HepG2 (cell line): ENCODE measurements around the gene ATP1B2. TPM values are rescaled to one million over a fixed set of nuclear protein-coding genes. Genes with fewer than 3 reads are reported as not detected.

Experiments
- ATAC-seq: fragments of 200-7000 bp; cut with Tn5 transposase; 3 replicates; pipeline ENCODE4 v1.9.1; 2020; ENCODE audit warnings: mild to moderate bottlenecking, moderate library complexity
- BruUV-seq: library from RNA; stranded (reverse); fragments of 400-500 nt; replicated peaks from 2 replicates; lab custom pipeline; 2021; lab: Mats Ljungman, UMichigan
- CTCF ChIA-PET: fragments of 300-600 bp; formaldehyde crosslinking; extraction: SDS; loops from one replicate; lab custom pipeline; 2021; ENCODE audit warnings: low total read pairs, inconsistent platforms, low intra/inter-chr PET ratio; lab: Yijun Ruan, JAX
- POLR2A ChIA-PET: fragments of 350-600 bp; sonication (Branson Sonifier 250); formaldehyde crosslinking; loops from one replicate; lab custom pipeline; 2020; ENCODE audit warnings: antibody characterized with exemption, inconsistent platforms; lab: Yijun Ruan, JAX
- DNase-seq: peaks from one replicate; pipeline ENCODE4 v3.0.0-alpha.2; 2015; ENCODE audit warnings: low spot score
- FAIRE-seq: peaks from 3 replicates; lab custom pipeline; 2011; peaks lifted over from hg19 to GRCh38; lab: Jason Lieb, UNC
- H2AFZ ChIP-seq: one replicate; pipeline ENCODE4 v1.6.1; 2011; ENCODE audit warnings: low read length, inconsistent platforms
- H3K27ac ChIP-seq: fragments of 300-600 bp; 3 replicates; pipeline ENCODE4 v1.8.0; 2011; ENCODE audit warnings: mixed run types, mild to moderate bottlenecking, mixed read lengths, low read length, inconsistent platforms; ENCODE audit not compliant: insufficient read depth; ENCODE audit errors: extremely low read length
- H3K27me3 ChIP-seq, 2 experiments: fragments of 200-600 bp in 1 of 2; 2 replicates in 1 of 2; 3 replicates in 1 of 2; pipeline versions ENCODE4 v1.6.0 to v1.8.0; 2011; ENCODE audit warnings: low read length in 2 of 2, mild to moderate bottlenecking in 2 of 2, moderate library complexity in 2 of 2, inconsistent platforms in 1 of 2; ENCODE audit not compliant: insufficient read depth in 2 of 2, control insufficient read depth in 1 of 2
- H3K36me3 ChIP-seq, 2 experiments: fragments of 200-600 bp in 1 of 2; replicated peaks in 1 of 2; 2 replicates in 1 of 2; 3 replicates in 1 of 2; pipeline versions ENCODE4 v1.5.1 to v1.8.0; 2011; ENCODE audit warnings: low read length in 2 of 2, inconsistent platforms in 1 of 2; ENCODE audit not compliant: insufficient read depth in 2 of 2, control insufficient read depth in 1 of 2
- H3K4me1 ChIP-seq: 2 replicates; pipeline ENCODE4 v1.5.1; 2012; ENCODE audit warnings: low read length, inconsistent platforms; ENCODE audit not compliant: insufficient read depth
- H3K4me2 ChIP-seq: 2 replicates; pipeline ENCODE4 v1.6.0; 2011; ENCODE audit warnings: low read depth, low read length, inconsistent platforms
- H3K4me3 ChIP-seq, 3 experiments: fragments of 200-600 bp in 1 of 3; sonication (generic), shearing (Covaris generic) in 1 of 3; replicated peaks in 1 of 3; 2 replicates each; pipeline ENCODE4 v1.5.1; 2011 to 2016; ENCODE audit warnings: low read length in 3 of 3, inconsistent platforms in 2 of 3, low read depth in 2 of 3, mild to moderate bottlenecking in 2 of 3, control low read depth in 1 of 3, mixed read lengths in 1 of 3; ENCODE audit not compliant: insufficient read depth in 1 of 3
- H3K79me2 ChIP-seq: one replicate; pipeline ENCODE4 v1.6.1; 2011; ENCODE audit warnings: low read length, inconsistent platforms; ENCODE audit not compliant: insufficient read depth
- H3K9ac ChIP-seq: 2 replicates; pipeline ENCODE4 v1.6.0; 2011; ENCODE audit warnings: mild to moderate bottlenecking, low read depth, low read length, inconsistent platforms; ENCODE audit not compliant: insufficient read depth
- H3K9me3 ChIP-seq: 2 replicates; pipeline ENCODE4 v1.5.1; 2012; ENCODE audit warnings: mild to moderate bottlenecking, low read length
- H4K20me1 ChIP-seq: 2 replicates; pipeline ENCODE4 v1.6.0; 2011; ENCODE audit warnings: inconsistent platforms, mild to moderate bottlenecking, low read length, moderate library complexity; ENCODE audit not compliant: insufficient read depth
- ARID5B ChIP-seq: IDR thresholded peaks from 2 replicates; pipeline ENCODE4 v1.4.0; 2020; ENCODE audit warnings: mild to moderate bottlenecking, missing genetic modification reagents
- ATF7-NPFF ChIP-seq: sonication (generic); formaldehyde crosslinking; IDR thresholded peaks from 2 replicates; pipeline ENCODE4 v1.8.1; 2023; ENCODE audit warnings: mild to moderate bottlenecking, low read depth, missing genetic modification reagents, moderate library complexity
- BRF2 ChIP-seq: sonication (generic); formaldehyde crosslinking; IDR thresholded peaks from 2 replicates; pipeline ENCODE4 v1.8.1; 2022; ENCODE audit warnings: mild to moderate bottlenecking, missing genetic modification reagents
- CTCF ChIP-seq: sonication (generic); formaldehyde crosslinking; IDR thresholded peaks from 2 replicates; pipeline ENCODE4 v1.5.0; 2020; ENCODE audit warnings: mild to moderate bottlenecking, missing genetic modification reagents, moderate library complexity
- FOXO1 ChIP-seq: sonication (generic); formaldehyde crosslinking; IDR thresholded peaks from 2 replicates; pipeline ENCODE4 v1.4.0; 2020; ENCODE audit warnings: missing genetic modification reagents
- HDAC6 ChIP-seq: fragments of 200-600 bp; sonication (generic); IDR thresholded peaks from 2 replicates; pipeline ENCODE4 v1.7.0; 2017; ENCODE audit warnings: mild to moderate bottlenecking, antibody characterized with exemption, low read length, low read depth
- JARID2 ChIP-seq: sonication (generic); formaldehyde crosslinking; IDR thresholded peaks from 2 replicates; pipeline ENCODE4 v1.8.1; 2023; ENCODE audit warnings: missing genetic modification reagents, inconsistent platforms; ENCODE audit not compliant: insufficient replicate concordance
- MIXL1 ChIP-seq: IDR thresholded peaks from 2 replicates; pipeline ENCODE4 v1.6.1; 2016
- MXI1 ChIP-seq: IDR thresholded peaks from 3 replicates; pipeline ENCODE4 v1.6.1; 2012; ENCODE audit warnings: low read depth, low read length, inconsistent platforms, borderline replicate concordance
- NR1H2 ChIP-seq: sonication (generic); formaldehyde crosslinking; IDR thresholded peaks from 2 replicates; pipeline ENCODE4 v1.8.1; 2022; ENCODE audit warnings: low read depth, missing genetic modification reagents, borderline replicate concordance
- PPARG ChIP-seq: conservative IDR thresholded peaks from 2 replicates; pipeline ENCODE4 v1.6.1; 2016; ENCODE audit warnings: missing biosample characterization, missing genetic modification reagents
- SMARCE1 ChIP-seq: fragments of 450-650 bp; IDR thresholded peaks from 2 replicates; pipeline ENCODE4 v1.6.1; 2017; ENCODE audit warnings: borderline replicate concordance
- SP4 ChIP-seq: sonication (generic); formaldehyde crosslinking; IDR thresholded peaks from 2 replicates; pipeline ENCODE4 v1.8.1; 2023; ENCODE audit warnings: mild to moderate bottlenecking, missing genetic modification reagents
- TBX2 ChIP-seq: sonication (generic); formaldehyde crosslinking; IDR thresholded peaks from 2 replicates; pipeline ENCODE4 v1.5.0; 2020; ENCODE audit warnings: missing genetic modification reagents, mild to moderate bottlenecking, borderline replicate concordance
- TEAD3 ChIP-seq: optimal IDR thresholded peaks from 2 replicates; pipeline ENCODE3; 2016; ENCODE audit warnings: borderline replicate concordance
- TEF ChIP-seq: sonication (generic); formaldehyde crosslinking; IDR thresholded peaks from 2 replicates; pipeline ENCODE4 v1.5.0; 2020; ENCODE audit warnings: missing genetic modification reagents
- ZFP62 ChIP-seq: sonication (generic); formaldehyde crosslinking; IDR thresholded peaks from 2 replicates; pipeline ENCODE4 v1.4.0; 2020; ENCODE audit warnings: missing genetic modification reagents
- ZNF468 ChIP-seq: sonication (generic); formaldehyde crosslinking; IDR thresholded peaks from 2 replicates; pipeline ENCODE4 v1.8.0; 2022; ENCODE audit warnings: mild to moderate bottlenecking, moderate library complexity, missing genetic modification reagents
- WGBS: methylation state at CpG from one replicate; pipeline ENCODE4 v1.1.6; 2017; ENCODE audit warnings: low lambda C conversion rate; 5-methylcytosine and 5-hydroxymethylcytosine counted together
- in situ Hi-C: cut with HindIII; loops from 2 replicates; pipeline ENCODE4 v1.10.0; 2017; ENCODE audit warnings: low pct_unique_long_range_greater_than_20kb; ENCODE audit not compliant: extremely low pct_ligation_motif_present
- intact Hi-C: fragments of 100-400 bp; cut with micrococcal nuclease; formaldehyde crosslinking; loops from one replicate; pipeline ENCODE4 v1.10.0; 2022; ENCODE audit not compliant: unreplicated experiment
- polyA plus RNA-seq, 8 experiments: library from polyadenylated mRNA; depleted of rRNA in 3 of 8; stranded (reverse) in 7 of 8; unstranded in 1 of 8; fragments of >200 nt; fragmentation: Illumina TruSeq in 4 of 8; extraction: Trizol in 4 of 8; gene quantifications; 2 replicates each; pipeline versions ENCODE4 v1.2.1 to v1.2.3, GENCODE V29; 2011 to 2016; ENCODE audit warnings: low read depth in 4 of 8, missing spikeins in 1 of 8, mixed read lengths in 1 of 8; ENCODE audit not compliant: insufficient read depth in 1 of 8
- total RNA-seq, 5 experiments: library from RNA; depleted of rRNA; stranded (reverse); fragments of >200 nt; fragmentation: Illumina TruSeq; extraction: Trizol; gene quantifications; 2 replicates each; pipeline ENCODE4 v1.2.3, GENCODE V29; 2016; ENCODE audit warnings: low read depth in 1 of 5

Gene ATP1B2
- total and polyA plus RNA-seq, 2 of the 13 experiments (the other 11 are each of a cell fraction or from before 2014, with no cell fraction given): not detected

- Histone ChIP-seq H3K9ac (no peak overlapping the region), H3K27me3 (no peaks in the 10 kb centered on the region), H3K79me2 (peaks cover 11% of the 10 kb centered on the region), H3K9me3 (no peaks in the 10 kb centered on the region), H2AFZ (no peak overlapping the region), H4K20me1 (no peaks in the 10 kb centered on the region), H3K4me2 (no peak overlapping the region), H3K27ac (no peak overlapping the region), H3K4me1 (peaks cover 10% of the 10 kb centered on the region), H3K36me3 (peaks cover 16 to 44% of the 10 kb centered on the region in 2 experiments), H3K4me3 (no peak overlapping the region)
- DNase-seq (no peak), FAIRE-seq (no peak), ATAC-seq (no peak)
- WGBS: 99% methylated on average over 4 of the region's 4 CpGs
- ChIA-PET CTCF (no interaction called here), POLR2A (no interaction called here)
- TF ChIP-seq FOXO1 (CRISPR knock-in tag) (no peak), CTCF (CRISPR knock-in tag) (no peak), ZFP62 (CRISPR knock-in tag) (no peak), TBX2 (no peak), MXI1 (no peak), ARID5B (CRISPR knock-in tag) (no peak), TEF (CRISPR knock-in tag) (no peak), TEAD3 (no peak), SP4 (CRISPR knock-in tag) (no peak), HDAC6 (no peak), SMARCE1 (no peak), NR1H2 (CRISPR knock-in tag) (no peak), MIXL1 (CRISPR knock-in tag) (no peak), JARID2 (CRISPR knock-in tag) (no peak), ZNF468 (CRISPR knock-in tag) (no peak), ATF7-NPFF (CRISPR knock-in tag) (no peak), PPARG (CRISPR knock-in tag) (no peak), BRF2 (CRISPR knock-in tag) (no peak)
- no TSS peak for BruUV-seq
- intact Hi-C loops: no loop called here
- in situ Hi-C loops: no loop called here
Measured at GRCh38 chr17:7606280-7606679, 44.4 kb upstream of the ATP1B2 start.
